HepG2 (cell line): ENCODE data around the gene RESP18. TPM values are rescaled to one million over a fixed set of nuclear protein-coding genes. Genes with fewer than 3 reads are reported as not detected.

Source experiments
- ESRRA ChIP-seq: sonication (generic); formaldehyde crosslinking; IDR thresholded peaks from 2 replicates; pipeline ENCODE4 v1.5.1; 2020; ENCODE audit warnings: mild to moderate bottlenecking, low read depth, missing genetic modification reagents
- GFI1 ChIP-seq: sonication (generic); formaldehyde crosslinking; IDR thresholded peaks from 2 replicates; pipeline ENCODE4 v1.5.0; 2020; ENCODE audit warnings: missing genetic modification reagents, mild to moderate bottlenecking, borderline replicate concordance
- KLF16 ChIP-seq, 2 experiments: sonication (generic) in 1 of 2; formaldehyde crosslinking in 1 of 2; IDR thresholded peaks; 2 replicates each; pipeline versions ENCODE4 v1.6.1 to v1.8.0; 2016 to 2023; ENCODE audit warnings: missing genetic modification reagents in 2 of 2, missing compliant biosample characterization in 1 of 2
- PRDM15 ChIP-seq: sonication (generic); formaldehyde crosslinking; IDR thresholded peaks from 2 replicates; pipeline ENCODE4 v1.4.0; 2020; ENCODE audit warnings: missing genetic modification reagents
- ZNF687 ChIP-seq: sonication (generic); formaldehyde crosslinking; IDR thresholded peaks from 2 replicates; pipeline ENCODE4 v1.5.1; 2020; ENCODE audit warnings: mild to moderate bottlenecking, missing genetic modification reagents, moderate library complexity
- polyA plus RNA-seq, 8 experiments: library from polyadenylated mRNA; depleted of rRNA in 3 of 8; stranded (reverse) in 7 of 8; unstranded in 1 of 8; fragments of >200 nt; fragmentation: Illumina TruSeq in 4 of 8; extraction: Trizol in 4 of 8; gene quantifications; 2 replicates each; pipeline versions ENCODE4 v1.2.1 to v1.2.3, GENCODE V29; 2011 to 2016; ENCODE audit warnings: low read depth in 4 of 8, missing spikeins in 1 of 8, mixed read lengths in 1 of 8; ENCODE audit not compliant: insufficient read depth in 1 of 8
- total RNA-seq, 5 experiments: library from RNA; depleted of rRNA; stranded (reverse); fragments of >200 nt; fragmentation: Illumina TruSeq; extraction: Trizol; gene quantifications; 2 replicates each; pipeline ENCODE4 v1.2.3, GENCODE V29; 2016; ENCODE audit warnings: low read depth in 1 of 5
- TF ChIP-seq, protein P1 (sequence below): sonication (generic); formaldehyde crosslinking; IDR thresholded peaks from 2 replicates; pipeline ENCODE4 v1.4.0; 2020; ENCODE audit warnings: missing genetic modification reagents, borderline replicate concordance
- TF ChIP-seq, protein P2 (sequence below): sonication (generic); formaldehyde crosslinking; IDR thresholded peaks from 2 replicates; pipeline ENCODE4 v1.4.0; 2020; ENCODE audit warnings: missing genetic modification reagents

The RESP18 gene
- total and polyA plus RNA-seq, 2 of the 13 experiments (the other 11 are each of a cell fraction or from before 2014, with no cell fraction given): not detected

GRCh38 chr2:219286436-219287115 is 46.0 kb downstream of the RESP18 start (continued):
- TF ChIP-seq ZNF687 (CRISPR knock-in tag): peak; percentile 42; the same call in 1 of the 2 replicates
- no peak for TF ChIP-seq GFI1 (CRISPR knock-in tag)
- TF ChIP-seq, protein P1, sequence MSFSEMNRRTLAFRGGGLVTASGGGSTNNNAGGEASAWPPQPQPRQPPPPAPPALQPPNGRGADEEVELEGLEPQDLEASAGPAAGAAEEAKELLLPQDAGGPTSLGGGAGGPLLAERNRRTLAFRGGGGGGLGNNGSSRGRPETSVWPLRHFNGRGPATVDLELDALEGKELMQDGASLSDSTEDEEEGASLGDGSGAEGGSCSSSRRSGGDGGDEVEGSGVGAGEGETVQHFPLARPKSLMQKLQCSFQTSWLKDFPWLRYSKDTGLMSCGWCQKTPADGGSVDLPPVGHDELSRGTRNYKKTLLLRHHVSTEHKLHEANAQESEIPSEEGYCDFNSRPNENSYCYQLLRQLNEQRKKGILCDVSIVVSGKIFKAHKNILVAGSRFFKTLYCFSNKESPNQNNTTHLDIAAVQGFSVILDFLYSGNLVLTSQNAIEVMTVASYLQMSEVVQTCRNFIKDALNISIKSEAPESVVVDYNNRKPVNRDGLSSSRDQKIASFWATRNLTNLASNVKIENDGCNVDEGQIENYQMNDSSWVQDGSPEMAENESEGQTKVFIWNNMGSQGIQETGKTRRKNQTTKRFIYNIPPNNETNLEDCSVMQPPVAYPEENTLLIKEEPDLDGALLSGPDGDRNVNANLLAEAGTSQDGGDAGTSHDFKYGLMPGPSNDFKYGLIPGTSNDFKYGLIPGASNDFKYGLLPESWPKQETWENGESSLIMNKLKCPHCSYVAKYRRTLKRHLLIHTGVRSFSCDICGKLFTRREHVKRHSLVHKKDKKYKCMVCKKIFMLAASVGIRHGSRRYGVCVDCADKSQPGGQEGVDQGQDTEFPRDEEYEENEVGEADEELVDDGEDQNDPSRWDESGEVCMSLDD (CRISPR knock-in tag): no peak
- TF ChIP-seq ESRRA (CRISPR knock-in tag): no peak
- TF ChIP-seq, protein P2, sequence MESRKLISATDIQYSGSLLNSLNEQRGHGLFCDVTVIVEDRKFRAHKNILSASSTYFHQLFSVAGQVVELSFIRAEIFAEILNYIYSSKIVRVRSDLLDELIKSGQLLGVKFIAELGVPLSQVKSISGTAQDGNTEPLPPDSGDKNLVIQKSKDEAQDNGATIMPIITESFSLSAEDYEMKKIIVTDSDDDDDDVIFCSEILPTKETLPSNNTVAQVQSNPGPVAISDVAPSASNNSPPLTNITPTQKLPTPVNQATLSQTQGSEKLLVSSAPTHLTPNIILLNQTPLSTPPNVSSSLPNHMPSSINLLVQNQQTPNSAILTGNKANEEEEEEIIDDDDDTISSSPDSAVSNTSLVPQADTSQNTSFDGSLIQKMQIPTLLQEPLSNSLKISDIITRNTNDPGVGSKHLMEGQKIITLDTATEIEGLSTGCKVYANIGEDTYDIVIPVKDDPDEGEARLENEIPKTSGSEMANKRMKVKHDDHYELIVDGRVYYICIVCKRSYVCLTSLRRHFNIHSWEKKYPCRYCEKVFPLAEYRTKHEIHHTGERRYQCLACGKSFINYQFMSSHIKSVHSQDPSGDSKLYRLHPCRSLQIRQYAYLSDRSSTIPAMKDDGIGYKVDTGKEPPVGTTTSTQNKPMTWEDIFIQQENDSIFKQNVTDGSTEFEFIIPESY (CRISPR knock-in tag): peak; percentile 80
- no peak for TF ChIP-seq KLF16 (CRISPR knock-in tag; IDR thresholded peaks at IDR 0.05)
- TF ChIP-seq PRDM15 (CRISPR knock-in tag): no peak
